NCI-H1105 (cell line): ENCODE results near the gene IL20RA.
"Not testable (repeated sequence)": the region's sequence is repeated elsewhere in the genome, so short reads cannot be mapped to it uniquely, and the experiment has no call there.

ENCODE experiments used
- DNase-seq: peaks from one replicate; lab custom pipeline; 2025; lab: John Stamatoyannopoulos, UW

Gene IL20RA

GRCh38 chr6:137044366-137045221 is at the start of gene IL20RA:
Gene IL20RA (minus strand): TSS chr6:137044965. CDS start chr6:137044728, 237 bp downstream.
- no peak for DNase-seq

- DNase-seq, result no peak
These were observed 48.7 kb upstream of the IL20RA start for GRCh38 chr6:137093183-137094069.

GRCh38 chr6:137092018-137092417 is 47.3 kb upstream of the IL20RA start:
- no peak for DNase-seq

- DNase-seq, result peak; percentile 80
These were observed 44.5 kb upstream of the IL20RA start for GRCh38 chr6:137089305-137089704.

- DNase-seq, result no peak
These were observed 43.1 kb upstream of the IL20RA start for GRCh38 chr6:137087902-137088301.

- no peak for DNase-seq
These were observed 41.3 kb upstream of the IL20RA start for GRCh38 chr6:137086031-137086430.

- no peak for DNase-seq
These were observed 40.3 kb upstream of the IL20RA start for GRCh38 chr6:137084865-137085617.

- DNase-seq, result no peak
These were observed 39.3 kb upstream of the IL20RA start for GRCh38 chr6:137084090-137084489.

- no peak for DNase-seq
These were observed 37.2 kb upstream of the IL20RA start for GRCh38 chr6:137081997-137082396.

- DNase-seq, result no peak
These were observed 35.9 kb upstream of the IL20RA start for GRCh38 chr6:137080711-137081110.

GRCh38 chr6:137076277-137077068 is 31.7 kb upstream of the IL20RA start:
- DNase-seq, result peak; percentile 41

- DNase-seq, result not testable (repeated sequence)
These were observed 31.0 kb upstream of the IL20RA start for GRCh38 chr6:137075790-137076189.

- DNase-seq, result no peak
These were observed 25.5 kb upstream of the IL20RA start for GRCh38 chr6:137070303-137070702.

GRCh38 chr6:137067399-137067798 is 22.6 kb upstream of the IL20RA start:
- no peak for DNase-seq

- no peak for DNase-seq
These were observed 13.3 kb upstream of the IL20RA start for GRCh38 chr6:137058037-137058436.

GRCh38 chr6:137056121-137056880 is 11.5 kb upstream of the IL20RA start:
- no peak for DNase-seq

- DNase-seq, result no peak
These were observed 7.2 kb upstream of the IL20RA start for GRCh38 chr6:137051790-137052472.

- DNase-seq, result no peak
These were observed 4.3 kb upstream of the IL20RA start for GRCh38 chr6:137049095-137049494.

GRCh38 chr6:137046871-137047412 is 2.2 kb upstream of the IL20RA start:
- DNase-seq, result no peak
